ENCODE results near the gene ADAMTS17.
A peak's percentile ranks its signal among the peaks of the same experiment; 100 is the strongest.

Gene ADAMTS17

DNA sequence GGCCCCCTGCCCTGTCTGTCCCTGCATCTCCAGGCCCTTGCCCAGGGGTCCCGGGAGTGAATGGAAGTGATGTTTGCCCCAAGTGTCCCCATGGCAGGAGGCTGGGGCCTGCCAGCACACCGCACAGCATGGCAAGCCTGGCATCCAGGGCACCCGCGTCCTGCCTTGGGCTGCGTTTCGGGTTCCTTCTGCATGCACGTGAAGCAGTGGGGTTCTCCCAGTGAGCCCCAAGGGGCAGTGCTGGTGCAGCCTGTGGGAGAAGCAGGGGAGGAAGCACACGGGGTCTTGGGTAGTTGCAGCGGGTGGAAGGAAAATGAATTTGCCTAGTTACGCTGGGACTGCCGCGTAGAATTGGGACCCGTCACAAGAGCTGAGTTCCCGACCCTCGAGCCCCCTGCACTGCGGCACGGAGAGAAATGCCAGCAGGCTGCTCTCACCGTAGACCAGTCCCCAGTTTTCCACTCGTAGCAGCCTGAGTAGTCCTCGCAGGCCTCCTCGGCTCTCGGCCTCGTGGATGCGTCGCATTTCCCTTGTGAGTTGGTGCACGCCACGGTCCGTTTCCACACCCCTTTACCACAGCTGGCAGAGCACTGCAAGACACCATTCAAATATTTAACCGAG lies 349.1 kb downstream of the ADAMTS17 start:
- Mint-ChIP-seq H3K9me3 (peaks cover 10% of the 10 kb centered on the region), H3K36me3 (ENCODE audit: low read depth) (no peaks in the 10 kb centered on the region), H3K4me3 (no peak overlapping the region), H3K4me1 (peaks cover 40% of the 10 kb centered on the region), H3K27ac (peak overlapping the region; percentile 27), H3K27me3 (ENCODE audit: low read depth, poor library complexity) (peaks cover 25% of the 10 kb centered on the region)
- no peak for DNase-seq
- no peak for TF ChIP-seq CTCF (IDR thresholded peaks at IDR 0.05)

DNA sequence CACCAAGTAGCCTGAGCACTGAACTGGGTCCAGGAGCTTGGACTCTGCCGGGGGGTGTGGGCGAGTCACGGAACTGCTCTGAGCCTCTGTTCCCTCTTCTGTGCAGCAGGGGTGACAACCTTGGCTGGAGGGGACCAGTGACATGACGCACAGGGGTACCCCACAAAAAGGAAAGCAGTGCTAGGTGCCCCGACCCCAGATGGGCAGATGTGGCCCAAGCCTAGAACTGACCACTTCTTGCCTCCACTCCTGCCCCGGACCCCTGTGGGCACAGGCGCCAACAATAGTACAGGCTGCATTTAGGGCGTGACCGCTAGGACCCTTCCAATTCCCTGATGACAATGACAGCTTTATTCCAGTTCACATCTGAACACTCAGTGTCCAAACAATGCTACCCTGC lies 352.7 kb downstream of the ADAMTS17 start:
- Mint-ChIP-seq H3K27me3 (ENCODE audit: low read depth, poor library complexity) (peaks cover 15% of the 10 kb centered on the region), H3K4me3 (no peak overlapping the region), H3K9me3 (peaks cover 10% of the 10 kb centered on the region), H3K36me3 (ENCODE audit: low read depth) (no peaks in the 10 kb centered on the region), H3K27ac (no peak overlapping the region), H3K4me1 (peaks cover 36% of the 10 kb centered on the region)
- DNase-seq, result no peak
- TF ChIP-seq CTCF (IDR thresholded peaks at IDR 0.05), result no peak

DNA sequence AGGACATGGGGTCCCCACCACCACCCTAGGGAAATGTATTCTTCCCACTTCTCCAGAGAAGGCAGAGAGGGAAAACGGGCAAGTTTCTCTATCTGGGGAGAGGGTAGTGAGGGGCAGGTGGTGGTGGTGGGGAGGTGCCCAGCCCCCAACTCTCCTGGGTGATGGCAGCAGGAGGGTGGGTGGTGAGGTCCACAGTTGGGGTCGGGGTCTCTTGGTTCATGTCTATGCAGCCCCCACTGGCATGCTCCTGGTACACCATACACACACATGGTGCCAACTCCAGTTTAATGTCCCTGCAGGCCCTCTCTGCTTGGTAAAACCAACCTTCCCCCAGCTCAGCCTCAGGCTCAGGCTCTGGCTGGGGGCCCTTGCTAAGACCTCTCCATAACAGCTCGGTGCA lies 354.1 kb downstream of the ADAMTS17 start:
- Mint-ChIP-seq H3K4me3 (no peak overlapping the region), H3K4me1 (peaks cover 42% of the 10 kb centered on the region), H3K9me3 (peaks cover 10% of the 10 kb centered on the region), H3K27ac (no peak overlapping the region), H3K36me3 (ENCODE audit: low read depth) (no peaks in the 10 kb centered on the region), H3K27me3 (ENCODE audit: low read depth, poor library complexity) (peaks cover 7% of the 10 kb centered on the region)
- DNase-seq, result no peak
- TF ChIP-seq CTCF (IDR thresholded peaks at IDR 0.05), result no peak

GRCh38 chr15:99987119-99987506 lies 354.7 kb downstream of the ADAMTS17 start:
- no peak overlapping the region for H3K27ac Mint-ChIP-seq
- H3K4me1 Mint-ChIP-seq, result peaks cover 48% of the 10 kb centered on the region
- H3K27me3 Mint-ChIP-seq (ENCODE audit: low read depth, poor library complexity), result peaks cover 6% of the 10 kb centered on the region
- no peaks in the 10 kb centered on the region for H3K36me3 Mint-ChIP-seq (ENCODE audit: low read depth)
- no peak overlapping the region for H3K4me3 Mint-ChIP-seq
- H3K9me3 Mint-ChIP-seq, result peaks cover 10% of the 10 kb centered on the region
- TF ChIP-seq CTCF (IDR thresholded peaks at IDR 0.05), result no peak
- DNase-seq, result no peak

DNA sequence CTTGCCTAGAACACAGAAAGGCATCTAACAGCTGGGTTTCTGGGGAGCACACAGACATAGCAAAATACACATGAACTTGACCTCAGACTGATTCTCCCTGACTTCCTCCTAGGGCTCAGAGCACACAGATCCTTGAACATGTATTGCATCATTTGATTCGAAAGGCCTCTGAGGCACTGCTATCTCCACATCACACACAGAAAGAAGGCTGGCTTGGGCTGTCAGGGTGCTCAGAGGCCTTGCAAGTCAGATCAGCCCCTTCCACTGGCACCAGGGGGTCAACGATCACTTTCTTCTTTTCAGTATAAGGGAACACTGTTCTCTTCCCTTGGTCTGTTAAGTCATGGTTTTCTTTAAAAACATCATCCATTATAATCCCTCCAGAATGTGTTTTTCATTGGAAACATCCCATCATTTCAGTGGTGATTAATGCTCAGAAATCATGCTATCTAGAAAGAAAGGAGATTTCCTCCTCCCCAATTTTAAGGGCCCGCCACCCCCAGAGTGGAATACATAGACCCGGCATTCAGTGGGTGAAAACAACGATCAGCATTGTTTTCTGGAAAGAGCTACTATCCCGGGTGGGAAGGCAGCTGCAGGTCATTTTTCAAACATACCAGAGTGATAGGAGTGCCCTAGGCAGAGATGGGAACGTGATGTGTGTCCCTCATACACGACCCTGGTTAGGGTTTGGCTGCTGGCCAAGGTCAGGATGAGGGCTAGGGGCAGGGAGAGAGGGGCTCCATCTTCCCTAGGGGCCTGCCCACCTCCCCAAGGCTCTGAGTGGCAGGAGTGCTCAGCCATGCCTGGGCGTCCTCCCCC lies 355.3 kb downstream of the ADAMTS17 start:
- H3K9me3 Mint-ChIP-seq, result peaks cover 10% of the 10 kb centered on the region
- no peak for TF ChIP-seq CTCF (IDR thresholded peaks at IDR 0.05)
- H3K36me3 Mint-ChIP-seq (ENCODE audit: low read depth), result no peaks in the 10 kb centered on the region
- no peak overlapping the region for H3K27ac Mint-ChIP-seq
- no peak overlapping the region for H3K4me3 Mint-ChIP-seq
- no peak for DNase-seq
- peaks cover 50% of the 10 kb centered on the region for H3K4me1 Mint-ChIP-seq
- H3K27me3 Mint-ChIP-seq (ENCODE audit: low read depth, poor library complexity), result peaks cover 6% of the 10 kb centered on the region
